Neural cell (in vitro differentiated cells): ENCODE data around the gene KCNIP3. TPM values are rescaled to one million over a fixed set of nuclear protein-coding genes. Genes with fewer than 3 reads are reported as not detected.

Experiments used
- H2AFZ ChIP-seq: fragments of 200-600, 300-800 bp; sonication (generic), shearing (Covaris generic); 2 replicates; pipeline ENCODE4 v1.6.0; 2014; ENCODE audit warnings: low read depth, mild to moderate bottlenecking, antibody characterized with exemption, low read length, moderate library complexity
- H3F3A ChIP-seq: fragments of 200-600 bp; shearing (Covaris generic); 2 replicates; pipeline ENCODE4 v1.6.1; 2016; ENCODE audit warnings: mild to moderate bottlenecking, moderate library complexity, mixed read lengths, antibody characterized with exemption, low read length; ENCODE audit not compliant: insufficient read depth, poor library complexity, severe bottlenecking
- H3K27ac ChIP-seq: fragments of 200-600, 300-800 bp; sonication (generic), shearing (Covaris generic); 2 replicates; pipeline ENCODE4 v1.5.1; 2014; ENCODE audit warnings: mild to moderate bottlenecking, low read length, moderate library complexity
- H3K27me3 ChIP-seq: fragments of 300-800, 200-600 bp; sonication (generic), shearing (Covaris generic); 2 replicates; pipeline ENCODE4 v1.6.0; 2014; ENCODE audit warnings: mild to moderate bottlenecking, low read depth, low read length, moderate library complexity; ENCODE audit not compliant: insufficient read depth
- H3K36me3 ChIP-seq: fragments of 300-800, 200-600 bp; sonication (generic), shearing (Covaris generic); 2 replicates; pipeline ENCODE4 v1.5.1; 2014; ENCODE audit warnings: mild to moderate bottlenecking, antibody characterized with exemption, low read length, moderate library complexity; ENCODE audit not compliant: insufficient read depth
- H3K4me2 ChIP-seq: fragments of 300-800, 200-600 bp; sonication (generic), shearing (Covaris generic); 2 replicates; pipeline ENCODE4 v1.6.0; 2014; ENCODE audit warnings: mild to moderate bottlenecking, low read length
- H3K4me3 ChIP-seq: fragments of 300-800, 200-600 bp; sonication (generic), shearing (Covaris generic); 2 replicates; pipeline ENCODE4 v1.5.1; 2014; ENCODE audit warnings: mild to moderate bottlenecking, low read length, moderate library complexity
- H3K79me2 ChIP-seq: fragments of 200-600 bp; shearing (Covaris generic); replicated peaks from 2 replicates; pipeline ENCODE4 v1.6.0; 2014; ENCODE audit warnings: mild to moderate bottlenecking, low read length, moderate library complexity; ENCODE audit not compliant: insufficient read depth
- H3K9ac ChIP-seq: fragments of 300-800, 200-600 bp; sonication (generic), shearing (Covaris generic); 2 replicates; pipeline ENCODE4 v1.6.1; 2016; ENCODE audit warnings: mild to moderate bottlenecking, low read length, mixed read lengths
- H3K9me2 ChIP-seq: fragments of 200-600 bp; shearing (Covaris generic); 2 replicates; pipeline ENCODE4 v1.6.1; 2016; ENCODE audit warnings: mild to moderate bottlenecking, low read length, mixed read lengths; ENCODE audit not compliant: insufficient read depth
- H3K9me3 ChIP-seq: fragments of 200-600, 300-800 bp; sonication (generic), shearing (Covaris generic); 2 replicates; pipeline ENCODE4 v1.6.1; 2016; ENCODE audit warnings: mild to moderate bottlenecking, mixed run types, low read length, moderate library complexity, mixed read lengths
- H4K20me1 ChIP-seq: fragments of 200-600 bp; shearing (Covaris generic); 2 replicates; pipeline ENCODE4 v1.6.1; 2016; ENCODE audit warnings: mild to moderate bottlenecking, mixed run types; ENCODE audit not compliant: insufficient read depth
- EP300 ChIP-seq: fragments of 450-650 bp; conservative IDR thresholded peaks from 2 replicates; pipeline ENCODE4 v1.6.1; 2014; ENCODE audit warnings: antibody characterized with exemption, mild to moderate bottlenecking, moderate library complexity; ENCODE audit not compliant: poor library complexity, severe bottlenecking
- EZH2 ChIP-seq: fragments of 200-600, 300-800 bp; shearing (Covaris generic), sonication (generic); IDR thresholded peaks from 2 replicates; pipeline ENCODE4 v1.6.1; 2014; ENCODE audit warnings: antibody characterized with exemption, low read length, borderline replicate concordance, mild to moderate bottlenecking; ENCODE audit not compliant: insufficient read depth, poor library complexity, severe bottlenecking
- MXI1 ChIP-seq: fragments of 450-650 bp; conservative IDR thresholded peaks from 2 replicates; pipeline ENCODE4 v1.6.1; 2014; ENCODE audit warnings: antibody characterized with exemption, mild to moderate bottlenecking; ENCODE audit not compliant: poor library complexity, severe bottlenecking
- POLR2AphosphoS5 ChIP-seq: IDR thresholded peaks from 2 replicates; pipeline ENCODE4 v1.6.1; 2012
- RAD21 ChIP-seq: fragments of 450-650 bp; conservative IDR thresholded peaks from 2 replicates; pipeline ENCODE4 v1.6.1; 2014; ENCODE audit warnings: antibody characterized with exemption, mild to moderate bottlenecking, moderate library complexity
- SMC3 ChIP-seq: fragments of 450-650 bp; conservative IDR thresholded peaks from 2 replicates; pipeline ENCODE4 v1.6.1; 2014; ENCODE audit warnings: antibody characterized with exemption, mild to moderate bottlenecking, moderate library complexity; ENCODE audit not compliant: poor library complexity
- TAF1 ChIP-seq: IDR thresholded peaks from 2 replicates; pipeline ENCODE4 v1.6.1; 2012; ENCODE audit warnings: low read depth
- polyA plus RNA-seq: library from polyadenylated mRNA; depleted of rRNA; stranded (reverse); fragments of >200 nt; gene quantifications from 2 replicates; pipeline ENCODE4 v1.2.3, GENCODE V29; 2014
- TF ChIP-seq, protein P1 (sequence below): IDR thresholded peaks from 2 replicates; pipeline ENCODE4 v1.6.1; 2012; ENCODE audit warnings: borderline replicate concordance
- TF ChIP-seq, protein P2 (sequence below): fragments of 450-650 bp; IDR thresholded peaks from 2 replicates; pipeline ENCODE4 v1.5.1; 2014; ENCODE audit warnings: antibody characterized with exemption, mild to moderate bottlenecking, moderate library complexity; ENCODE audit not compliant: poor library complexity, severe bottlenecking

The KCNIP3 gene
- polyA plus RNA-seq, 1 donor from 2014 or later: not detected

DNA sequence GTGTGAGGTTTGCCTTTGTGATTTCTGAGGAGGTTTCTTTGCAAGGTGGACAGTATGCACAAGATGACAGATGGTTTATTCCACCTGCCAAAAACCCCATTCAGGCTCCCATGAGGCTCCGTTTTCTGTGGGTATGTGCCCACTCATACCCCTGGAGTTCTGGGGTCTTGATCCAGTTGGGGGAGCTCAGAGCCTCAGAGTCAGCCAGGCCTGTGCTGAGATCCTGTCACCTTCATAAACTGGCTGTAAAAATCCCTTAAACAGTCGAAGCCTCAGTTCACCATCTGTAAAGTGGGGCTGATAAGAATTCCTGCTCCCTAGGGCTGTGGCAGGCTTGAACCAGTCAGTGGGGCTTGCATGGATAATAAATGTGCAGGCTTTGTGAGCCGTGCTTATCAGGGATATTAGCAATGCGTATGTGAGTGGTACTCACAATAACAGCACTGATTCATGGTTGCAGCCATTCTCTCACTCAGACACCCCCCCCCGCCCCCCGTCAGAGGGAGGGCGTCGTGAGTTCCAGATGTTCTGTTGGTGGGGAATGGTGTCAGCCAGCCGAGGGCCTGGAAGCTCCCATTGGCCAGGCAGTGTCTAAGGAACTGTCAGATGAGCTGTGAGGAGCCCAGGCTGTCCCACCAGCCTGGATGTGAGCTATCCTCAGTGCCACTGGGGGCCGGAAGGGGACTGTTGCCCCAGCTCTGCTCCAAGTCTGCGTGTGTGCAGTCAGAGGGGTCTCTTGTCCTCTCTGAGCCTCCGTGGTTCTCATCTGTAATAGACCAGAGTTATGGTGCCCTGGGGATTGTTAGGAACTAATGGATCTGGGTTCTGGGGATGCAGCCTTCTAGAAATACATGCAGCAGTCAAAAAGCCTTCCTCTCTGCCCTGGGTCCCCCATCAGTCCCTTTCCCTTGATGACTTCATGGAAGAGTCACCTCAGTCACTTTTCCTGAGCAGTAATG, 51.7 kb downstream of the KCNIP3 start:
- Histone ChIP-seq H3K9me3 (no peaks in the 10 kb centered on the region), H3K4me3 (no peak overlapping the region), H3K27me3 (peaks cover 46% of the 10 kb centered on the region), H3K4me2 (no peak overlapping the region), H2AFZ (no peak overlapping the region), H3K79me2 (no peaks in the 10 kb centered on the region), H4K20me1 (no peaks in the 10 kb centered on the region), H3K36me3 (no peaks in the 10 kb centered on the region), H3K27ac (no peak overlapping the region), H3F3A (no peaks in the 10 kb centered on the region), H3K9ac (no peak overlapping the region), H3K9me2 (no peaks in the 10 kb centered on the region)
- TF ChIP-seq POLR2AphosphoS5: no peak

DNA sequence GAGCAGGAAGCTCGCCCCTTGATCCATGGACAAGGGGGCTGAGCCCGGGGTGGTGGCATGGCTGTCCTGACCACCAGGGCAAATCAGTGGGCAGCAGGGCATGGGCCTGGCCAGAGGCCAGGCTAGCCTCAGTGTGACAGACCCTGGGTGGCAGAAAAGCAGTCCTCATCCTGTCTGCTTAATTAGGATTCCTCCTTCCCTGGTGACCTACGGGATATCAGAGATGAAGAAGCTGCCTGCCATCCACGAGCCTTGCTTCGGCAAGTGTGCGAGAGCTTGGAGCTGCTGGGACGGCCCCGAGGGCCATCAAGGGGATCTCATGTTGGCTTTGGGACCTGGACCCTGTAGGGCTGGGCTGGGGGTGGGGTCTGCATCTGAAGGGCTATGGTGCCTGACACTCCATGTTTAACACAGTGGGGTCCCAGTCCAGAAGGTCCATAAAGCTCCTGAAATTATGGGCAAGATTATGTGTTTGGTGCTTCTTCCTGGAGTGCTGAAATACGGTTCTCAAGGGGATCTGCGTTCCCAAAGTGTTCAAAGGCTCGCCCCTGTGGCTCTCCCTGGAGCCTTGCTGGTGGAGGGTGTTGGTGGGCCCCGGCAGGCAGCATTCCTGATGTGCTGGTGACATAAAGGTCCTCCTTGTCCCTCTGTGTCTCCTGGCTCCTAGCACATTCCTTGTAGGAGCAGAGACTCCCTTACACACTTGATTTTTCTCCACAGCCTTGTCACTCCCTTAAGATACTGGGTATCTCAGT, 52.6 kb downstream of the KCNIP3 start:
- TF ChIP-seq POLR2AphosphoS5: no peak
- TF ChIP-seq, protein P1, sequence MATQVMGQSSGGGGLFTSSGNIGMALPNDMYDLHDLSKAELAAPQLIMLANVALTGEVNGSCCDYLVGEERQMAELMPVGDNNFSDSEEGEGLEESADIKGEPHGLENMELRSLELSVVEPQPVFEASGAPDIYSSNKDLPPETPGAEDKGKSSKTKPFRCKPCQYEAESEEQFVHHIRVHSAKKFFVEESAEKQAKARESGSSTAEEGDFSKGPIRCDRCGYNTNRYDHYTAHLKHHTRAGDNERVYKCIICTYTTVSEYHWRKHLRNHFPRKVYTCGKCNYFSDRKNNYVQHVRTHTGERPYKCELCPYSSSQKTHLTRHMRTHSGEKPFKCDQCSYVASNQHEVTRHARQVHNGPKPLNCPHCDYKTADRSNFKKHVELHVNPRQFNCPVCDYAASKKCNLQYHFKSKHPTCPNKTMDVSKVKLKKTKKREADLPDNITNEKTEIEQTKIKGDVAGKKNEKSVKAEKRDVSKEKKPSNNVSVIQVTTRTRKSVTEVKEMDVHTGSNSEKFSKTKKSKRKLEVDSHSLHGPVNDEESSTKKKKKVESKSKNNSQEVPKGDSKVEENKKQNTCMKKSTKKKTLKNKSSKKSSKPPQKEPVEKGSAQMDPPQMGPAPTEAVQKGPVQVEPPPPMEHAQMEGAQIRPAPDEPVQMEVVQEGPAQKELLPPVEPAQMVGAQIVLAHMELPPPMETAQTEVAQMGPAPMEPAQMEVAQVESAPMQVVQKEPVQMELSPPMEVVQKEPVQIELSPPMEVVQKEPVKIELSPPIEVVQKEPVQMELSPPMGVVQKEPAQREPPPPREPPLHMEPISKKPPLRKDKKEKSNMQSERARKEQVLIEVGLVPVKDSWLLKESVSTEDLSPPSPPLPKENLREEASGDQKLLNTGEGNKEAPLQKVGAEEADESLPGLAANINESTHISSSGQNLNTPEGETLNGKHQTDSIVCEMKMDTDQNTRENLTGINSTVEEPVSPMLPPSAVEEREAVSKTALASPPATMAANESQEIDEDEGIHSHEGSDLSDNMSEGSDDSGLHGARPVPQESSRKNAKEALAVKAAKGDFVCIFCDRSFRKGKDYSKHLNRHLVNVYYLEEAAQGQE: no peak
- TF ChIP-seq MXI1: no peak
- no peak for TF ChIP-seq EZH2
- no peak for TF ChIP-seq EP300
- TF ChIP-seq TAF1: no peak
- no peak for TF ChIP-seq RAD21
- TF ChIP-seq SMC3: no peak
- TF ChIP-seq, protein P2, sequence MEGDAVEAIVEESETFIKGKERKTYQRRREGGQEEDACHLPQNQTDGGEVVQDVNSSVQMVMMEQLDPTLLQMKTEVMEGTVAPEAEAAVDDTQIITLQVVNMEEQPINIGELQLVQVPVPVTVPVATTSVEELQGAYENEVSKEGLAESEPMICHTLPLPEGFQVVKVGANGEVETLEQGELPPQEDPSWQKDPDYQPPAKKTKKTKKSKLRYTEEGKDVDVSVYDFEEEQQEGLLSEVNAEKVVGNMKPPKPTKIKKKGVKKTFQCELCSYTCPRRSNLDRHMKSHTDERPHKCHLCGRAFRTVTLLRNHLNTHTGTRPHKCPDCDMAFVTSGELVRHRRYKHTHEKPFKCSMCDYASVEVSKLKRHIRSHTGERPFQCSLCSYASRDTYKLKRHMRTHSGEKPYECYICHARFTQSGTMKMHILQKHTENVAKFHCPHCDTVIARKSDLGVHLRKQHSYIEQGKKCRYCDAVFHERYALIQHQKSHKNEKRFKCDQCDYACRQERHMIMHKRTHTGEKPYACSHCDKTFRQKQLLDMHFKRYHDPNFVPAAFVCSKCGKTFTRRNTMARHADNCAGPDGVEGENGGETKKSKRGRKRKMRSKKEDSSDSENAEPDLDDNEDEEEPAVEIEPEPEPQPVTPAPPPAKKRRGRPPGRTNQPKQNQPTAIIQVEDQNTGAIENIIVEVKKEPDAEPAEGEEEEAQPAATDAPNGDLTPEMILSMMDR: no peak
- Histone ChIP-seq H3K27ac (no peak overlapping the region), H3K9me3 (no peaks in the 10 kb centered on the region), H3K27me3 (peaks cover 38% of the 10 kb centered on the region), H4K20me1 (no peaks in the 10 kb centered on the region), H3K4me2 (no peak overlapping the region), H3K79me2 (no peaks in the 10 kb centered on the region), H3F3A (no peaks in the 10 kb centered on the region), H3K9me2 (no peaks in the 10 kb centered on the region), H3K9ac (no peak overlapping the region), H3K4me3 (no peak overlapping the region), H2AFZ (no peak overlapping the region), H3K36me3 (no peaks in the 10 kb centered on the region)
